HG02884 (cell line): ENCODE measurements around the gene ZNF672.

Source experiments
- ATAC-seq: cut with Tn5 transposase; IDR thresholded peaks from one replicate; pipeline ENCODE4 v1.9.1; 2021; ENCODE audit warnings: mild to moderate bottlenecking, moderate library complexity; ENCODE audit not compliant: unreplicated experiment

The ZNF672 gene

DNA sequence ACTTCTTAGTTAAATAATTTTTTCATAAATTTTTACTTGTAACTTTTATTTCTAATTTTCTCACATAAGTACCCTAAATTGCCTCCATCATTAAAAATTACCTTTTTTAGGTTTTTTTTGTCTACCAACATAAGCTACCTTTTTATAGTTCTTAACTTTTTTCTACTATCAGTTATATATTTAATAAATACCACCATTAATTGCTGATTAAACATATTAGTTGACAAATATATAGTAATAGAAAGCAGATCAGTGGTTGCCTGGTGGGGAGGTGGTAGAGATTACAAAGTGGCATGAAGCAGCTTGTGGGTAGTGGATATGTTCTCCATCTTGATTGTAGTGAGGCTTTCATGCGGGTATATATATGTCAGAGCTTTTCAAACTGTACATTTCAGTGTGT is 6.2 kb upstream of the ZNF672 start:
- no peak for ATAC-seq

- no peak for ATAC-seq
Observed at GRCh38 chr1:248834343-248834940, 3.6 kb upstream of the ZNF672 start.

DNA sequence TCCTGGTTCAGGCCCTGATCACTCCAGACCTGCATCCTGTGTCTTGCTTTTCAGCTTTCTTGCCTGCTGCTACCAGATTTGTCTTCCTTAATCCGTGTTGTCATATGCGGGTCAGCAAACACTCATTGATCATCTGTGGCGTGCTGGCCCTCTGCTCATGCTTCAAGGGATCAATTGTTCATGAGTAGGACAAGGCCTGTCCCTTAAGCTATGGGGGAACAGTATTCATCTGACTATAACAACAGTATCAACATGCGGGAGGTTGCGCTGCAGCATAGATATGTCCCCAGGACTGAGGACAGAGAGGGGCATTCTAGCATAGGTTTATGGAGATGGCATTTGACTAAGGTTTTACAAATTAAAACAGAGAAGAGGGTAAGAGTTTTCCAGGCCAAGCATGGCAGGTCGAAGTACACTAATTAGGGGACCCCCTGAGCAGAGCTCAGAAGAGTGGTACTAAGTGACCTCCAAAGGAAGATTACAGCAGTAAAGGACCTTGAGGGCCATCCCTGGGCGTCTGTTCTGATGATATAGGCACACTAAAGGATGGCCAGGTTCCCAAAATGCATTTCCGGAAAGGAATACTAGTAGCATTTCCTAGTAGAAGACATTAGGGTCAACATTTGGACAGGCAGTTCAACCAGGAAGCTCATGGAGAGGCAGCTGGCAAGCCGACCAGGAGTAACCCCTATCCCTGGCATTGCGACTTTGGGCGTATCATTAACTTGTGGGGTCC is 811 bp upstream of the ZNF672 start:
- ATAC-seq: no peak

GRCh38 chr1:248838357-248839167 is 538 bp downstream of the ZNF672 start:
- peak; percentile 56 for ATAC-seq

DNA sequence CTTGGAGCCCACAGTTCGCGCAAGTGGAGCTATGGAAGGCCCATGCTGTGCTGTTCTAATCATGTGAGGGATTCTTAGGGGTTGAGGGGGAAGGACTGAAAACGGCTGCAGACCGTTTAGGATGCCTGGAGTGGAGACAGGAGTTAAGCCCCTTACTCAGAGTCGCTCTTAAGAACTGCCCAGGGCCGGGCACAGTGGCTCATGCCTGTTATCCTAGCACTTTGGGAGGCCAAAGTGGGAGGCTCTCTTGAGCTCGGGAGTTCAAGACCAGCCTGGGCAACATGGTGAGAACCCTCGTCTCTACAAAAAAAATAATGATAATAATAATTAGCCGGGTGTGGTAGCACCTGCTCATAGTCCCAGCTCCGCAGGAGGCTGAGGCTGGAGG is 1.1 kb downstream of the ZNF672 start:
- no peak for ATAC-seq

GRCh38 chr1:248840946-248841345 is 2.9 kb downstream of the ZNF672 start:
- ATAC-seq: no peak

DNA sequence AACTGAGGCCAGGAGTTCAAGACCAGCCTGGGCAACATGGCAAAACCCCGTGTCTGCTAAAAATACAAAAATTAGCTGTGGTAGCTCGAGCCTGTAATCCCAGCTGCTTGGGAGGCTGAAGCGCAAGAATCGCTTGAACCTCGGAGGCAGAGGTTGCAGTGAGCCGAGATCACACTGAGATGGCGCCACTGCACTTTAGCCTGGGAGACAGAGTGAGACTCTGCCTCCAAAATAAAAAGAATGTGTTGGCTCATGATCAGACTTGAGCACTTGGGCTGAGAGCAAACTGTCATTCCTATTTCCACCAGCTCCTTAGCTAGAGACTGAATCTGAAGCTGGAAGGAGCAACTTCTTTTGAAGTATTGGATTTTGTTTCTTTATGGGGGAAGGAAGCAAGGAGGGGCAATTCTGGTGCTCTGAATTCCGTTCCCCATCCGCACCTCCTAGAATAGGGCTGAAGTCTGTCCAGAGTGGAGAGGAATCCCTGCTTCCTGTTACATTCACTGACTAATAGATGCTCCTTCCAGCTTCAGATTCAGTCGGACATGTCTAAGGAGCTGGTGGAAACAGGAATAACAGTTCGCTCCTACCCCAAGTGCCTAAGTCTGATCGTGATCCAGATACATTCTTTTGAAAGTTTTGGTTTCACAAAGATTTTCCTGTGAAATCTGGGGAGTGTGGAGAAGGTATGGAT is 3.8 kb downstream of the ZNF672 start:
- ATAC-seq: no peak

- no peak for ATAC-seq
Observed at GRCh38 chr1:248842781-248843331, 4.8 kb downstream of the ZNF672 start.

DNA sequence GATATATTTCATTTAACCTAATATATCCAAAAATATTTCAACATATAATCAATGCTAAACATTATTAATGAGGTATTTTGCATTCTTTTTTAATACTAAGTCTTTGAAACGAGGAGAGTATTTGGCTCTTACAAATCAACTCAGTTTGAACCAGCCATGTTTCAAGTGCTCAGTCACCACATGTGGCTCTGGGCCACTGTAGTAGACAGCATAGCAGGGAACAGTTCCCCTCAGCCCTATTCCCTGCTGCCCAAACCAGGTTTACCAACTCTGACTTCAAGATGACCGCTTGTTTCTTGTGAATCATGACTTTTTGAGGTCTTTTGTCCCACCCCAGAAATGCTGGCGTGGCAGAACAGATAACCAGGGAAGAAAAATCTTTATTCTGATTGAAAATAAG is 5.7 kb downstream of the ZNF672 start:
- no peak for ATAC-seq

DNA sequence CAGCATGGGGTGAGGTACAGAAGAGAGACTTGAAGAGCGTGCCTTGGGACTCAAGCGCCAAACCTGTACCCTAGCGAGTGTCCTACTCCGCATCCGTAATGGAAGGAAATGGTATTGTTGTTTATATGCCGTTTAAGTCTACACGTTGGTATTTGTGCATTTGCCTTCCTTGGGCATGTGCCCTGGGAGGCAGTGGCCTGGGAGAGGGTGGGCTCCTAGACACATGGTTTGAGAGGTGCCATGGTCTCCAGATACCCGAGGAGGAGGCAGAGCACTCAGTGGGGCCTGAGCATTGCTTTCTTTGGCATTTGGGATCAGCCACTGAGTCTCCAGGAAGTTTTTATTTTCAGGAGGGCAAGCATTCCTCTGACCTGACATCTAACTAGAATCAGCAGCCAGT is 6.5 kb downstream of the ZNF672 start:
- ATAC-seq: no peak

GRCh38 chr1:248847181-248847955 is 9.3 kb downstream of the ZNF672 start:
- ATAC-seq: no peak

DNA sequence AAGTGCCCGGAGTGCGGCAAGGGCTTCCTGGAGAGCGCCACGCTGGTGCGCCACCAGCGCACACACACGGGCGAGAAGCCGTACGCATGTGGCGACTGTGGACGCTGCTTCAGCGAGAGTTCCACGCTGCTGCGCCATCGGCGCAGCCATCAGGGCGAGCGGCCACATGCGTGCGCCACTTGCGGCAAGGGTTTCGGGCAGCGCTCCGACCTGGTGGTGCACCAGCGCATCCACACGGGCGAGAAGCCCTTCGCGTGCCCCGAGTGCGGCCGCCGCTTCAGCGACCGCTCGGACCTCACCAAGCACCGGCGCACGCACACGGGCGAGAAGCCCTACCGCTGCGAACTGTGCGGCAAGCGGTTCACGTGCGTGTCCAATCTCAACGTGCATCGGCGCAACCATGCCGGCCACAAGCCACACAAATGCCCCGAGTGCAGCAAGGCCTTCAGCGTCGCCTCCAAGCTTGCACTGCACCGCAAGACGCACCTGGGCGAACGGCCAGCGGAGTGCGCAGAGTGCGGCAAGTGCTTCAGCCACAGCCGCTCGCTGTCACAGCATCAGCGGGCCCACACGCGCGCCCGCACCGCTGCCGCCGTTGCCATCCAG is 10.0 kb downstream of the ZNF672 start:
- ATAC-seq: no peak

DNA sequence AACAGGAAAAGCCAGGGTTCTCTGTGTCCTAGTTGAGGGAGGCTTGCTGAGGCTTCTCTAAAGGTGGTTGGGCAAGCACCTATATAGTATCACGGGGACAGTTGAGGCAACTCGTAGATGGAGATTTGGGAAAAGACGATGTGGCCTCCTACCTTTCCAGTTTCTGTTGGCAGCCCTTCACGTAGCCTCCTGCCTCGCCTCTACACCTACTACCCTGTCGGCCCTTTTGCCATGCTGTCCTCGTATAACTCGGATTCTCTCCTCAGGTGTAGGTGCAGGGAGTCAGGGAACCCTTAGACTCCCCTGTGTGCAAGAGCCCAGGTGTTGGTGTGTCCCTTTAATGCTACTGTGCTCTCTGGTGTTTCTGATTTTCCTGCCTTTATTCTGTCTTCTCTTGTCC is 10.6 kb downstream of the ZNF672 start:
- ATAC-seq: no peak

DNA sequence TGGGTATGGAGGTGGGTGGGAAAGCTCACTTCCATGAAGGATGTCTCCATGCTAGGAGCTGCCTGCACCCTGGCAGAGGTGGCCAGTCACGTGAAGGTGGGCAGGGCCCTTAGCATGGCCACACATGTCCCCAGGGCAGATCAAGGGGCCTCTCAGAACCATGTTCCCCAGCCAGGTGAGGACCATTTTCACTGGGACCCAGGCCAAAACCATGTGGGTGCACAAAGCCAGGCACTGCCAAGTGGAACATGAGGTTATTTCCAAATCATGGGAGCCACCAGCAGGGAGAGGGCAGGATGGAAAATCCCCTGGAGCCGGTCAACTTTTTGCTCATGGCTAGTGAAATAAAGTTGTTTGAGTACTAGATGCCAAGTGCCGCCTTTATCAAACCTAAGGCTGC is 11.1 kb downstream of the ZNF672 start:
- ATAC-seq: no peak

DNA sequence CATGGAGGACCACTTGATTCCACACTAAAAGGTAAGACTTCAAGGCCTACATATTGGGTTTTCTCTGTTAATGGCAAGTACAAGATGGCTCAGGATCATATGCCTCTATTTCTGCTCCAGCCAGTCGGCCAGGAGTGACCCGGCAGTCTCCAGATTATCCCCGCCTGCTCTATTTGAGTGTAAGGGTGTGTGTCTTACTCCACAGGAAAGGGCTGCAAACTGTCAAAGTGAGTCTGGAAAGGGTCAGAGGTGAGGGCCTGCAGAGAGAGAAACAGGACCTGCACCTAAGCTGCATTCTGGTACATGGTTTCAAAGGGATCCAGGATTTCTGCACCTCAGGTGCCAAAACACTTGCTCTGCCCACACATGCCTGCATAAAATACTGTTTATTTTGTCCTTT is 11.6 kb downstream of the ZNF672 start:
- no peak for ATAC-seq

GRCh38 chr1:248850124-248850523 is 12.1 kb downstream of the ZNF672 start:
- ATAC-seq: no peak

DNA sequence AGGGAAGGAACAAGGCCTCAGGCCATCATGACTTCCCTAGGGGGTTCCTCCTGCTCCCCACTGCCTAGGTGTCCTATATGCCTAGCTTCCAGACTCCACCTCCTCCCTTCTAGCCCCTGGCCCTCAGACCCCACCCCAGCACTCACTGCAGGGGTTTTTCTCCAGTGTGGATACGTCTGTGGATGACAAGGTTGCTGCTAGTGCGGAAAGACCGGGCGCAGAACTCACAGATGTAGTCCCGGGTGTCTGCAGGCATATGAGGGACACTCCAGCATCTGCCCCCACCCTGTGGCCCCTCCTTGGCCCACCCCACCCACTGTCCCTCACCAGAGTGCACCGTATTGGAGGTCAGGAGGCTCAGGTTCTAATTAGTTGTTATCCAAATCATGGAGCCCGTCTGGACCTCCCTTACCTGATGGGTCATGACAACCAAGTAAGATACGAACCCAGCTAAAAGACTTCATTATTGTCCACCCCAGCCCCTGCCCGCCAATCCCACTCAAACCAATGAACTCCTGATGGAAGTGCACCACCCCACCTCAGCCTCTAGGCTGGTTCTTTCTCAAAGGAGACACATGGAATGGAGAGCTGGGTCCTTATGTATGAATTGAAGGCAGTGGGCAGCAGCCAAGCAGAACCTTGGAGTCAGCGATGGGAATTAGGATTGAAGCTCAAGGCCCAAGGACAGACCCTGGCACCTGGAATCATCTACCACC is 12.7 kb downstream of the ZNF672 start:
- no peak for ATAC-seq

DNA sequence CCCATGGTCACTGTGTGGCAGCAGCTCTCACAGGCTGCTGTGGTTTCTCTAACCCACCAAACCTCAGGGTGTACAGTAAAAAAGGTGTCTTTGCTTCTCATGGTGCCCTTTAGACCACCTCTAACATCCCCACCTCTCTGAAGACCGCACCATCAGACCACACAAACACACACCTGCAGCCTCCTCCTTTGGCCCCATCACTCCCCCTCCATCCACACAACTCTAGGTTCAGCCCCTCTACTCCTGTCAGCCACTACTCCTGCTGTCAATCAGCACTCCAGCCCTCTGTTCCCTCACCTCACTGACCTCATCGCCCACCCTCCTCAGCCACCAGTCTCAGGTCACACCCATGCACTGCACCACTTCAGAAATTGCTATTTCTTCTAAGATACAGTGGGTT is 13.4 kb downstream of the ZNF672 start:
- no peak for ATAC-seq
